ACHN (cell line): Measurements from ENCODE around the gene TMEM163.

Source experiments
- DNase-seq: peaks from one replicate; pipeline ENCODE4 v3.0.0-alpha.2; 2015
- in situ Hi-C: cut with HindIII; loops from 2 replicates; pipeline ENCODE4 v1.10.0; 2017; ENCODE audit warnings: low sequenced_read_pairs, low pct_ligation_motif_present, low pct_unique_long_range_greater_than_20kb

Gene TMEM163

DNA sequence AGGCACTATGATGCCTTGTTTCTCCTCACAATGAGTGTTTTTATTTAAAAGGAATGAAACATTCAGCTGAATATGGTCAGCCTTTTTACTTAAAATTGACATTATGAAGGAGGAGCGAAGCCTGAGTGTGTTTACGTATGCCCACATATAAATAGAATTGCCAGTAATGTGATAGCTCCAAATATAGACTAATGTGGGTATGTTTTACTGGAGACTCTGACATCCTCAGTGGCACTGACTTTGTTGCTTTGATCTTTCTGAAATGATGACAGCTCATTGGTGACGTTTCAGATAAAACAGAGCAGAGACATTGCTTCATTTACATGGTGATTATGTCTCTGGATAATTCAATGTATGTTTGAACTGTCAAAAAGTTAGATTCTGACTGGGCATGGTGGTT is 297.9 kb downstream of the TMEM163 start:
- in situ Hi-C loops, result no loop called here
- no peak for DNase-seq

DNA sequence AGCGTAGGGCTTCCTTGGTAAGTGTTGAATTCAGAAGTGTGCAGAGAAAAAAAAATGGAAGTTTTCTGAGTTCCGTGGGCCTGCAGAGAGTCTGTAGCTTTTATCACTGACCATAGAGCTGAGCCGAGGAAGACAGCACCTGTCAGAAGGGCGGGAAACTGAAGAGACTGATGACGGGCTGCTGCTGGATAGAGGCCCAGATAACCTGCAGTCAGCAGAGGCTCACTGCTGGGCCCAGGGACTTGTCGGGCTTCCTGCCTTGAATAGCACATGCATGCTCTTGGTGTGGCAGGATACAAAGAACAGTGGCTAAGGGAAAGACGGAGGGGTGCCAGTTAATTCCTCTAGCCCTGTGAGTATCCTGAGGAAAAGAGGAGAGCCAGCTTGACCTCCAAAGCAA is 298.5 kb downstream of the TMEM163 start:
- no peak for DNase-seq
- in situ Hi-C loops, result no loop called here

DNA sequence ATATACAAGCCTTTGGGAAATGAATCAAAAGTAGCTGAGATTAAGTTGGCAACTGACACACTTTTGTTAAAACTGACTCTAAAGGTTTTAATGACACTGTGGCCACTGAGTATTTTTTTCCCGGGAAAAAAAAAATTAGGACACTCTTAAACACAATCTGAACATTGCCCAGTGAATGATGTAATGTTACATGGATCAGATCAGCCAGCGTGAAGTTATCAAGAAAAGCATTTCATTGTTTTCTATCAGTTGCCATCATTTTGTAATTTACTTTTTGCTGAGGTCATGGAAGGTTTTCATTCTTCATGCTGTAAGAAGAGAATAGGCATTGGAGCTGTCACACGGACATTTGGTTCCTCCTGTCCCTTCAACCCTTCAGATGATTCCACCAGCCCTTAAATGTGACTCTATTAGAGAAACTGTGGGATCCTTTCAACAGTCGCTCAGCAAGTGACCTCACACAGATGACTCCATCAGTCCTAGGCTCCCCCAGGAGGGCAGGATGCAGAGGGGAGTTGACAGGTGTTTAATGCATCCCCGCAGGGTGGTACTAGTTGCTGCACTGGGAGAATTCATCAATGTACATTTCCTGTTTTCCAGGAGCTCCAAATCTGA is 300.7 kb downstream of the TMEM163 start:
- in situ Hi-C loops, result no loop called here
- no peak for DNase-seq

DNA sequence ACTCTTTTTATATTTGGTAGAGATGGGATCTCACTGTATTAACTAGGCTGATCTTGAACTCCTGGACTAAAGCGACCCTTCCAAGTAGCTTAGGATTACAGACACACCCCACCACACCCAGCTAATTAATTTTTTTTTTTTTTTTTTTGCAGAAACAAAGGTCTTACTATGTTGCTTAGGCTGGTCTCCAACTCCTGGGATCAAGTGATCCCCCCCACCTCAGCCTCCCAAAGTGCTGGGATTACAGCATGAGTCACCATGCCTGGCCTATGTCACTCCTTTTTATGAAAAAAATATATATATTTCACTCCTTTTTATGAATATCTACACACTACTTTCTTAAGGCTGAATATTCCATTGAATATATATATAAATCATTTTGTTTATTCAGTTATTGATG is 302.2 kb downstream of the TMEM163 start:
- in situ Hi-C loops, result no loop called here
- DNase-seq, result no peak

DNA sequence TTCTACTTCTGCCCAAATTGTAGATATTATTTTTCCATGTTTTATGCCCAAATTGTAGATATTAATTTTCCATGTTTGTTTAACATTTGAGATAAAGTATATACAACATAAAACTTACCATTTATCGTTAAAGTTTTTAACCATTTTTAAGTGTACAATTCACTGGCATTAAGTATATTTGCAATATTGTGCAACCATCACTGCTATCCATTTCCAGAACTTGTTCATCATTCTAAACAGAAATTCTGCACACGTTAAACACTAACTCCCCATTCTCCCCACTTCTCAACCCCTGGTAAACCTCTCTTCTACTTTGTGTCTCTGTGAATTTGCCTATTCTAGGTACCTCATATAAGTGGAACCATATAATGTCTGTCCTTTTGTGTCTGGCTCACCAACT is 302.8 kb downstream of the TMEM163 start:
- in situ Hi-C loops, result no loop called here
- DNase-seq, result no peak

DNA sequence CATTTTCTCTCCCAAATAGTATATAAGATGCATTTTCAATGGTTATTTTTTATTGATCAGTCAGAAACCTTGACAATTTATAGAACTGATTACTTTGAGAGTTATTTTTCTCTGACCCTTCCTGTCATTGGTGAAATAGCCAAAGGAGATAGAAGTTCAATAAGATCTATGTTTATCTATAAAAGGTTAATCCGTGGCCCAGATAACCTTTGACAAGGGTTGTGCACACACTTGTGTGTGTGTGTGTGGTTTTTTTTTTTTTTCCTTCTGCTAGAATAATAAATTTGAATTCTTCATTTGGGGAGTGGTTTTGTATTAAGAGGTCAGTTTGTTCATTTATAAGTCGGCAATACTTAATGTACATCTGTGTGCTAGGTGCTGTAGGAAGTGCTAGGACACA is 304.9 kb downstream of the TMEM163 start:
- no peak for DNase-seq
- in situ Hi-C loops, result no loop called here

DNA sequence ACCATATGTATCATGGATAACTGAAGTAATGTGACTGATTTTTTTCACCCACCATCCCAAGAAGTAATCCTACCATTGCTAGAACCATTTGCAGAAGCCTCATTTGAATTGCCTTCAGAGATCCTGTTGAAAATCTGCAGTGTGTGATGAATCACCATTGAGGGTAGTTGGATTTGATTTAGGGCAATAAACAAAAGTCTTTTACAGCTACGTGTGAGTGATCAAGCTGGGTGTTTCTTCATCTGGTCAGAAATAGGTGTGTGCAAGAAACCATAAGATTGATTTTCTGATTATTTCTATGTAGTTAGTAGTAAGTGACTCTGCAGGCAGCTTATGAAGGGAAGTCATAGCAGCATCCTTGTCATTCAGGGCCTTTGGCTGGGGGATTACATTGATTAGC is 305.4 kb downstream of the TMEM163 start:
- no peak for DNase-seq
- in situ Hi-C loops, result no loop called here

DNA sequence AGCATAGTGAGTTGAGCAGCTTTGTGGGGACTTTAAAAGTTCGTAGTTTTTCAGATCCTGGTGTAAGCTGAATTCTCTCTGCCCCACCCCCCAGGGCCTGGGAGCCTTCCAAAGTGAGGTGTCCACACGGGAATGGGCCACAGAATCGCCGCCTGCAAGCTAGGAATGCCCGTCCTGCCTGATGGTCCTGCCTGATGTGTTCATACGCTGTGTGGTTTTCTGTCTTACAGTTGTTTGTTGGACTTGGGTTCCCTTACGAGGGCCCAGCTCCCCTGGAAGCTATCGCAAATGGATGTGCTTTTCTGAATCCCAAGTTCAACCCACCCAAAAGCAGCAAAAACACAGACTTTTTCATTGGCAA is 306.2 kb downstream of the TMEM163 start:
- no peak for DNase-seq
- in situ Hi-C loops, result no loop called here

DNA sequence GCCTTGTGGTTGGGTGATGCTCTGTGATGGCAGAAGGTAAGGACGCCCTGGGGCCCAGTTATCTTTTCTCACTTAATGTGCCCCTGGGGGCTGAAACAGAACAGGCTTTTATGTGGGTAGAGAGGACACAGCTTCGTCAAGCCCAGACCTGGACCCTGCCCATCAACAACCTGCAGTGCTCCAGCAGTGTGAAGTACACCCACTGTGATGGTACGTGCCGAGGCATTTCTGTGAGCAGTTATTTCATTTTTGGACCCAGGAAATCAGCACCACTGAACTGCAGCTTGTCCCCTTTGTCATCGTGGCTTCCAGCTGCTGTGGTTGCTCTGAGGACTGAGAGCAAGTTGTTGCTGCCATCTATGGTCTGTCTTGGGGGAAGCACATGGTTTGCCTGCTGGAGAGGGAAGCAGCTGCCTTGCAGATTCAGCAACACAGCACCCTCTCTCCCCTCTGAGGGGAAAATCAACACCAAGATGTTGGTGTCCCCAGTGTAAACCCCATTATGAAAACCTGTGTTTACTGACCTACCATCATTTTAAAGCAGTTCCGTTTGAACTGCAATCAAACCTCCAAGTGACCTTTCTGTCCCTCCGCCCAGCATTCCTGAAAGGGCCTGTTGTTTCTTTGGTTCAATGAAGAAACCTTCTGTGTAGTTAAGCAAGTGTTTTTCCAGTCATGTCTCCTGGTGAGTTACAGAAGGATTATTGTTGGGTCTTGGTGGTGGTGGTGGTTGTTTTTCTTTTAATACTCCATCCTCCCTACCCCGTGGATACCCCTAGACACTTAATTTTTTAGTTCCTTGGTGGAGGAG is 306.8 kb downstream of the TMEM163 start:
- in situ Hi-C loops, result no loop called here

DNA sequence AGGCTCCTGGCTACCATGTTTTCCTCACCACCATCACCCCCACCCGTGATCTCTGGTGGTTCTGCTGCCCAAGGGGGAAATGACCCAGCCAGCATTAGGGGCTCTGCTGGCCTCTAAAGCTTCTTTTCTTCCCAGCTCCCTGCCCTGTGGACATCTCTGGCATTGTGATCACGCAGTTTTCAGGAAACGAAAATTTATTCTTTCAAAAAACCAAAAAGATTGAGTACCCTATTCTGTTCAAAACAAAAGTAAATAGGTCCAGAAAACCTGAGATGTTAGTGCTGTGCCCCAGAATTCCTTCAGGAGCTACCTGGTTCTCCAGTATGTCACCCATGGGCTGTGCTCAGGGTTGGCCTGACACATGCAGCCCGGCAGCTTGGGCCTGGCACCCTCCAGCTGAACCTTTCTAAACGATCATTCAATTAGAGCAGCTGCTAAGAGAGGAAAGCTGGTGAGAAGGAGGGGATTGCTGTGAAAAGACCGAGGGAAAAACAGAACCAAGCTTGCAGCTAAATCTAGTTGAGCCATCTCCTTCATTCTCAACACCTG is 307.4 kb downstream of the TMEM163 start:
- no peak for DNase-seq
- in situ Hi-C loops, result no loop called here

More for the DNA sequence above, 306.8 kb downstream of the TMEM163 start:
- DNase-seq, result peak; percentile 66

DNA sequence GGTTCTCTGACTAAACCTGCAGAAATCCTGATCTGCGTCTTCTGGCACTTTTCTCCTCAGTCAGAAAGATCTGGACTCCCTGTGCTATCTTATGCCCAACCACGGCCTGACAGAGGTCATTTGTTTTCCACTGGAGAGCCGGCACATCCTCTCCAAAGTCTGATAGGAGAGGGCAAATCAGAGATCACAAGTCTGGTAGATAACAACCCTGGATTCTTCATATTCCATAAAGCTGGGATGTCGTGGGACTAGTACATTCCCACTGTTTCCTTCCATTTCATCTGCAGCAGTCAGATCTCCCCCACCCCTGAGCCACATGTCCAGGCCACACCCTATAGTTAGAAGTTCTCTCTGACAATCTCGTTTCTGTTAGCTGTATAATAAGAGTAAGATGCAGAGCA is 308.0 kb downstream of the TMEM163 start:
- no peak for DNase-seq
- in situ Hi-C loops, result no loop called here

DNA sequence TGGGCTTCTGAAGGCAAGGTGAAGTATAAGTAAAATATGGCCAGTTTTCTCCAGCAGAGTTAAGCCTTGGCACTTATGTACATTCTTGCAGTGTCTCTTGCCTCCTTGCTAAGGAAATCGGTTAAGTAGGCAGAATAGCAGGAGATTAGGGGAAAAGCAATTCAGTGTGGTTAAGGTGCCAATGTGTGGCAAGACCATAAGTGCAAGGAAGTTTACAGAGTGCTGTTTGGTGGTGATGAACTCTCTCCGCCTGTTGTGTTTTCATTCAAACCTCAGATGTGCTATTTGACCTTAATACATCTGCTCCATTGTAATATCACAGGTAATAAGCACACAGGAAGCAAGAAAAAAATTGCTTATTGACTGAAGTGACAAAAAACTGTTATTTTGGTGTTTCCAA is 308.8 kb downstream of the TMEM163 start:
- DNase-seq, result no peak
- in situ Hi-C loops, result no loop called here

DNA sequence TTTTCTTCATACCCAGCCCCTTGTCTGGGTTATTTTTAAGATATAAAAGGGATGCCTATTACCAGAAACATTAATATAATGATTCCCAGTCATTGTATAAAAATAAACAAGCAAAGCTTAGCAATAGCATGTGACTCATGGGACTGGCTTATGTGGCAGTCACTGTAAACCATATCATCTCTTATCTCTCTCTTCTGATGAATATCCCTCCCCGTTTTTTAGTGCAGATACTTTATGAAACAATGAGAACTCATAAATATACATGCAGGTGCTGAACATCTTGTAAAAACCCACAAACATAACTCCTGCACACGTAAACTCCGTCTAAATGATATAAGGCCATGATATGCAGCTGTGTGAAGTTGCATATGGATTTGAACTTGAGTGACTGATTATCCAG is 310.0 kb downstream of the TMEM163 start:
- no peak for DNase-seq
- in situ Hi-C loops, result no loop called here

DNA sequence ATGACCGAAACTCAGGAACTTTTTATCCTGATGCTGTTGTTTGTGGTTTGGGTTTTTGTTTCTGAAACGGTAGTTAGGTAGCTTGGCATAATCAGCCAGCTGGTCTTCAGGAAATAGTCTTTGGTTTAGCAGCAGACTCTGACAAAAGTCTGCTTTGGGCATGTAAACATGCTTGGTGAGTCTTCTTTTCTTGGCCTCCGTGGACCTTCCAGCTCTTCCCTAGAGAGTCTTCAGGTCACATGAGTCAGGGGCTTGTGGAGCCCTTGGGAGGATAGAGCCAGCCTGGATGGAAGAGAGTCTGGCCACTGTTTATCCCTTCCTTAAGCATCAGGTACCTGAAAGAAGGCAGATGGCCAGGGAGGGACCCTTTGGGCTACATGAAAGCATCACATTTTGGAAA is 310.4 kb downstream of the TMEM163 start:
- no peak for DNase-seq
- in situ Hi-C loops, result no loop called here

DNA sequence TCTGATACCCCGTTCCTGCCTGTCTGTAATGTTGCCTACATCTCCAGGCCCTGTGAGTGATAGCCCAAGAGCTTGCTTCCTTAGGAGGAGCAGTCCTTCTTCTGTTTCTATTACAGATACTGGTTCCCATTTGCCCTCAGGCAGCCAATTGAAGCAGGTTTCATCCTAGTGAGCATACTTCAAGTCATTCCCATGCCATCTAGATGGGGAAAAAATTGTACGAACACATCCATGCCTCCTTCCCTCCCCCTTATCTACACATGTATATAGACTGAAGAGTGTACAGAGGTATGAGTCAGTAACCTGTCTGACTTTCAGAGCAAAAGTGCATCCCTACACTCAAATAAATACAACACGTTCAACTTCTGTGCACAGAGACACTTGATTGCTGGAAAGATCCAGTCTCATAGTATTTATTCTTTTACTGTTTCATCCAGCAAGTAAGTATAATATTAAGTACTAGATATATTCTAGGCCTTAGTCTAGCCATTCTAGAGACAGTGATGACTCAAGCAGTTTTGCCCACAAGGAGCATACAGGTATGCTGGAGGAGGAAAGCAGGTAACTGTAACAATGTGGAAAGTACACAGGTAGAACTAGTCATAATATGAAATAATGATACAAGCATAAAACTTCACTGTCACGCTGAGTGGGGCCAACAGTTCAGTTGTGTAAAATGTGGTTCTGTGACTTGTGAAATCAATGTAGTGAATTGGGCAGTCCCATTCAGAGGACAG is 311.5 kb downstream of the TMEM163 start:
- in situ Hi-C loops, result no loop called here
- no peak for DNase-seq

DNA sequence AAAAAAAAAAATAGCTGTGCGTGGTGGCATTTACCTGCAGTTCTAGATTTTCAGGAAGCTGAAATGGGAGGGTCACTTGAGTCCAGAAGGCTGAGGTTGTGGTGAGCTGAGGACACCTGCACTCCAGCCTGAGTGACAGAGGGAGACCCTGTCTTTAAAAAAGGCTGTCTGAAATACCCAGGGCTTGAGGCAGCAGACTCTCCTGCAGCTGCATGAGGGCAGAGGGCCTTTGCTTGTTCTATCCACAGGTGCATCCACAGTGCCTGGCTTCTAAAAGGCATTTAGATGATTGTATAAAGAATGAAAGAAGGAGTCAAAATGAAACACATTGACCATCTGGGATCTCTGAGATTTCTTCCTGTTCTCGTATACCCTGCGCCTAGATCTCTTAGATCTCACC is 312.1 kb downstream of the TMEM163 start:
- no peak for DNase-seq
- in situ Hi-C loops, result no loop called here

DNA sequence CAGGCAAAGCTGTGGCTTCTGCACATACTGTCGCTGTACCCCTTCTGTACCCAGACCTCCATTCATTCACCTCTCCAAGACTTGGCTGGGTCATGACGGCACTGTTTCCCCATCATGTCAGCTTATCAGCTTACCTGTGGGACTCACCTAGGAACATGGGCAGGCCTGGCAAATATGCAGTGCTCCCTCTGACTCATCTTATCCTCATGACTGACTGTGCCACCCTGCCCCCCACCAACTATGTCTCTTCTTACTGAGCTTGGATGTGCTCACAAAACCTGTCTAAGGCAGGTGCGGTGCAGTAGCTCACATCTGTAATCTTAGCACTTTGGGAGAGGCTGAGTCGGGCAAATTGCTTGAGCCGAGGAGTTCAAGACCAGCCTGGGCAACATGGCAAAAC is 312.5 kb downstream of the TMEM163 start:
- in situ Hi-C loops, result no loop called here
- DNase-seq, result no peak
